GM19467 (cell line): ENCODE measurements around the gene IDI1.
A peak's percentile ranks its signal among the peaks of the same experiment; 100 is the strongest.
"Not testable (repeated sequence)": the region's sequence is repeated elsewhere in the genome, so short reads cannot be mapped to it uniquely, and the experiment has no call there.

Experiments
- ATAC-seq: cut with Tn5 transposase; IDR thresholded peaks from one replicate; pipeline ENCODE4 v1.9.1; 2021; ENCODE audit warnings: mild to moderate bottlenecking, moderate library complexity; ENCODE audit not compliant: unreplicated experiment

IDI1 gene

DNA sequence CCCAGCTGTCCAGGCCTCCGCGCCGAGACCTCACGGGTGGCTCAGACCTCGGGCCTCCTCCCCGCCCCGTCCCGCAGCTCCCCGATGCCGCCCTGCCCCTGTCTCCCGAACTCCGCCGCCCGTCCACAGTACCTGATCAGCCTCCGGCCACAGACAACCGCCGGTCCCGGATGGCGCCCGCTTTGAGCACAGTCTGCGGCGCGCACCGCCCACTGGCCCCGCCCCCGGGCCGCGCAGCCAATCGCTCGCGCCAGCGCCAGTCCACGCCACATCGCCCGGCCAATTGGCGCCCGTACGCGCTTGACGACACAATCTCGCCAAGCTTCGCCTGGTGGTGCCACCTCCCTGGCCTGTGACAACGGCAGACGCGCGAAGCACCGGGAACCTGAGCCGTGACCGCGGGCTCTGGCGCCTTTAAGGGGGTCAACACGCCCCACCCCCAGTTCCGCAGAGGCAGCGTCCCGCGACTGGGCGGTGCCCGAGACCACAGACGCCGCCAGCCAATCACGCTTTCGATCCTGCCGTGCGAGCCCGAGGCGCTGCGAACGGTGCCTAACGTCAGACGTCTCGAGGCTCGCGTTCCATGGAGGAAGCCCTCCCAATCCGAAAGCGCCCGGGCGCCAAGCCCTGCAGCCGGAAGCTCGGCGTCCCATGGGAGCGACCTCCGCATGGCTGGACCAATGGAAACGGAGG is at the start of gene IDI1:
Gene IDI1, minus strand, starts transcription at position 388 of the 693 bp plus-strand sequence. Its CDS starts 116 bp downstream, at position 272.
- peak; percentile 81 for ATAC-seq

DNA sequence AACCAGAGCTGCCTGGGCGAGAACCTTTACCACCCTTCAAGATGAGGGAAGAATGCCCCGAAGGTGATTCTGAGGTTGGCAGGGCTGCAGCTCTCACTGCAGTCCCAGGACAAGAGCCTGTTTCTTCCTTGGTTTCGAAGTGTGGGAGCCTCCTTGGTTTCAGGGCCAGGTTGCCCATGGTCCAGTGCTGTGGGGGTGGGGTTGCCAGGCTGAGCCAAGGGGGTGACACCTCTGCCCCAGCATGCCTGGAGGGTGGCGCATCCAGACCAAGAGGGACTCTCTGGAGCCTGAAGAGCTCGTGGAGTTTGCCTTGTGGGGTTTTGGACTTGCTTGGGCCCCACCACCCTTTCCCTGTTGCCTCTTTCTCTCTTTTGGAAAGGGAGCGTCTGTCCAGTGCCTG is 48.5 kb upstream of the IDI1 start:
- no peak for ATAC-seq

- no peak for ATAC-seq
Measured at GRCh38 chr10:1096287-1096889, 47.5 kb upstream of the IDI1 start.

GRCh38 chr10:1095498-1095897 is 46.6 kb upstream of the IDI1 start:
- ATAC-seq: no peak

- ATAC-seq: no peak
Measured at GRCh38 chr10:1094112-1095057, 45.5 kb upstream of the IDI1 start.

- ATAC-seq: no peak
Measured at GRCh38 chr10:1093696-1094095, 44.8 kb upstream of the IDI1 start.

GRCh38 chr10:1090696-1091095 is 41.8 kb upstream of the IDI1 start:
- ATAC-seq: no peak

- no peak for ATAC-seq
Measured at GRCh38 chr10:1089017-1089689, 40.2 kb upstream of the IDI1 start.

DNA sequence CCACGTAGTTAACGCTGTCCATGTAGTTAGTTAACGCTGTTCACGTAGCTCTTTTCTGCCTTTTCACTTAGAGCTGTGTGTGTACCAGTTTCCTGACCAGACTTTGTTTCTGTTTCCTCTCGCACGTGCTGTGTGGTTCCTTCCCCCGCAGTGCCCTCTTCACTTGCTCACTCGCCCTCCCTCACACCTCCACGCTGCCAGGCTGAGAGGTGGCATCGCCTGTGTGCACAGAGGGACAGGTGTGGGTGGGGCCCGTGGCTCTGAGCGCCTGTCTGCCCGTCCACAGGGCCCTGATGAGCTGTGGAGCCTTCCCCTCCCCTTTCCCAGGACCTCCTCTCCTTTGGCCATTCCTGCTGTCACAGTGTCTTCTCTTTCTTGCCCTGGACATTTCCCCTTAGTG is 37.9 kb upstream of the IDI1 start:
- no peak for ATAC-seq

GRCh38 chr10:1085258-1085657 is 36.3 kb upstream of the IDI1 start:
- ATAC-seq: no peak

- ATAC-seq: no peak
Measured at GRCh38 chr10:1084011-1084950, 35.4 kb upstream of the IDI1 start.

DNA sequence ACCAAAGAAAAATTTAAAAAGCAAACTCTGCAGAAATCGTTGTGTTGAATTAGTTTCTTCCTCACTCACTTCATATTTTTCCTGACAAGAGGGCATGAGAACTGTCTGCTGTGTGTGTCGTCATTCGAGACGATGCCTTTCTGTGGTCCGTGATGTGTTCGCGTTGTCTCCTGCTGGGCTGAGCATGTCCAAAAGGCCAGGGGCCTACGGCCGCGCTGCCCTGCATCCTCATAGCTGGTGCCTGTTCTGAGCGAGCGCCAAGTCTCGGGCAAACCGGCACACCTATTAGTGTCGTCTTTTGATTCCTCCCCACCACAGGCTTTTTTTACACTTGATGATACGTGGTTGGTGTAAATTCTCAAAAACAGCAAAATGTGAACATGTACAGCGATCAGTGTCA is 34.7 kb upstream of the IDI1 start:
- no peak for ATAC-seq

- ATAC-seq: no peak
Measured at GRCh38 chr10:1078668-1079067, 29.7 kb upstream of the IDI1 start.

GRCh38 chr10:1074748-1075308 is 25.9 kb upstream of the IDI1 start:
- no peak for ATAC-seq

GRCh38 chr10:1074052-1074747 is 25.3 kb upstream of the IDI1 start:
- no peak for ATAC-seq

- ATAC-seq: no peak
Measured at GRCh38 chr10:1070919-1071318, 22.0 kb upstream of the IDI1 start.

- no peak for ATAC-seq
Measured at GRCh38 chr10:1068380-1069361, 19.8 kb upstream of the IDI1 start.

DNA sequence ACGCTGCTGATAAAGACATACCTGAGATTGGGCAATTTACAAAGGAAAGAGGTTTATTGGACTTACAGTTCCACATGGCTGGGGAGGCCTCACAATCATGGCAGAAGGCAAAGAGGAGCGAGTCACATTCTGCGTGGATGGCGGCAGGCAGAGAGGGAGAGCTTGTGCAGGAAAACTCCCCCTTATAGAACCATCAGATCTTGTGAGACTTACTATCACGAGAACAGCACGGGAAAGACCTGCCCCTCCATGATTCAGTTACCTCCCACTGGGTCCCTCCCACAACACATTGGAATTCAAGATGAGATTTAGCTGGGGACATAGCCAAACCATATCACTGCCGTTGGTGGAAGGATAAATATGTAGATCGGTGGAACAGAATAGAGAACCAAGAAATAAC is 17.8 kb upstream of the IDI1 start:
- not testable (repeated sequence) for ATAC-seq
